Activated T-cell treated with anti-CD3 and anti-CD28 coated beads for 4 hours (primary cell): ENCODE data around the gene ABHD17C.

Source experiments
- DNase-seq: peaks from one replicate; pipeline ENCODE4 v3.0.0-alpha.2; 2020

The ABHD17C gene

GRCh38 chr15:80790236-80790635, 95.1 kb downstream of the ABHD17C start:
- no peak for DNase-seq

- no peak for DNase-seq
These were observed 95.9 kb downstream of the ABHD17C start for GRCh38 chr15:80791004-80791403.

GRCh38 chr15:80796407-80796806, 101.3 kb downstream of the ABHD17C start:
- DNase-seq = no peak

GRCh38 chr15:80798911-80799310, 103.8 kb downstream of the ABHD17C start:
- no peak for DNase-seq

- no peak for DNase-seq
These were observed 105.0 kb downstream of the ABHD17C start for GRCh38 chr15:80800067-80800466.

- no peak for DNase-seq
These were observed 107.0 kb downstream of the ABHD17C start for GRCh38 chr15:80801891-80802680.

GRCh38 chr15:80803580-80804525, 108.7 kb downstream of the ABHD17C start:
- no peak for DNase-seq

- no peak for DNase-seq
These were observed 109.9 kb downstream of the ABHD17C start for GRCh38 chr15:80804970-80805495.
